Activated T-cell treated with anti-CD3 and anti-CD28 coated beads, Interleukin-2, amount 50 U/mL, for 24 hours (primary cell): Measurements from ENCODE around the gene HS6ST3.
"Not testable (repeated sequence)": the region's sequence is repeated elsewhere in the genome, so short reads cannot be mapped to it uniquely, and the experiment has no call there.

Experiments used
- DNase-seq: peaks from one replicate; pipeline ENCODE4 v3.0.0-alpha.2; 2020
- H3K27ac Mint-ChIP-seq: 2 replicates; pipeline ENCODE4 v1.8.0; 2020; ENCODE audit warnings: mild to moderate bottlenecking, mixed read lengths
- H3K27me3 Mint-ChIP-seq: 2 replicates; pipeline ENCODE4 v1.8.0; 2020; ENCODE audit warnings: mixed read lengths
- H3K36me3 Mint-ChIP-seq: 2 replicates; pipeline ENCODE4 v1.8.0; 2020; ENCODE audit warnings: low read depth, mixed read lengths
- H3K4me1 Mint-ChIP-seq: 2 replicates; pipeline ENCODE4 v1.8.0; 2020; ENCODE audit warnings: low read depth, mixed read lengths
- H3K4me3 Mint-ChIP-seq: 2 replicates; pipeline ENCODE4 v1.8.0; 2020; ENCODE audit warnings: mild to moderate bottlenecking, moderate library complexity, mixed read lengths
- H3K9me3 Mint-ChIP-seq: 2 replicates; pipeline ENCODE4 v1.8.0; 2020; ENCODE audit warnings: mixed read lengths

The HS6ST3 gene

GRCh38 chr13:96080676-96081075 lies 9.2 kb upstream of the HS6ST3 start:
- no peaks in the 10 kb centered on the region for H3K36me3 Mint-ChIP-seq
- H3K4me3 Mint-ChIP-seq = no peak overlapping the region
- H3K27me3 Mint-ChIP-seq = peaks cover 2% of the 10 kb centered on the region
- peaks cover 3% of the 10 kb centered on the region for H3K9me3 Mint-ChIP-seq
- no peaks in the 10 kb centered on the region for H3K4me1 Mint-ChIP-seq
- H3K27ac Mint-ChIP-seq = no peak overlapping the region
- DNase-seq = no peak

- H3K9me3 Mint-ChIP-seq = no peaks in the 10 kb centered on the region
- no peak overlapping the region for H3K4me3 Mint-ChIP-seq
- no peaks in the 10 kb centered on the region for H3K4me1 Mint-ChIP-seq
- H3K36me3 Mint-ChIP-seq = no peaks in the 10 kb centered on the region
- H3K27ac Mint-ChIP-seq = no peak overlapping the region
- H3K27me3 Mint-ChIP-seq = peaks cover 6% of the 10 kb centered on the region
- DNase-seq = no peak
Measured at GRCh38 chr13:96081888-96082287, 8.0 kb upstream of the HS6ST3 start.

GRCh38 chr13:96082640-96083039 lies 7.3 kb upstream of the HS6ST3 start:
- DNase-seq = no peak
- H3K4me3 Mint-ChIP-seq = no peak overlapping the region
- peaks cover 12% of the 10 kb centered on the region for H3K27me3 Mint-ChIP-seq
- no peaks in the 10 kb centered on the region for H3K4me1 Mint-ChIP-seq
- H3K27ac Mint-ChIP-seq = no peak overlapping the region
- H3K9me3 Mint-ChIP-seq = no peaks in the 10 kb centered on the region
- no peaks in the 10 kb centered on the region for H3K36me3 Mint-ChIP-seq

- H3K4me3 Mint-ChIP-seq = no peak overlapping the region
- no peaks in the 10 kb centered on the region for H3K9me3 Mint-ChIP-seq
- no peak overlapping the region for H3K27ac Mint-ChIP-seq
- peaks cover 39% of the 10 kb centered on the region for H3K27me3 Mint-ChIP-seq
- H3K36me3 Mint-ChIP-seq = no peaks in the 10 kb centered on the region
- H3K4me1 Mint-ChIP-seq = peaks cover 5% of the 10 kb centered on the region
- DNase-seq = no peak
Measured at GRCh38 chr13:96086736-96087135, 3.2 kb upstream of the HS6ST3 start.

GRCh38 chr13:96089139-96089538 lies 768 bp upstream of the HS6ST3 start:
- Mint-ChIP-seq H3K4me3 (no peak overlapping the region), H3K9me3 (no peaks in the 10 kb centered on the region), H3K36me3 (no peaks in the 10 kb centered on the region), H3K27me3 (peaks cover 60% of the 10 kb centered on the region), H3K27ac (no peak overlapping the region), H3K4me1 (peaks cover 6% of the 10 kb centered on the region)
- DNase-seq = no peak

- Mint-ChIP-seq H3K4me3 (no peak overlapping the region), H3K36me3 (no peaks in the 10 kb centered on the region), H3K4me1 (peaks cover 6% of the 10 kb centered on the region)
Measured at GRCh38 chr13:96090240-96091101, 564 bp downstream of the HS6ST3 start.

GRCh38 chr13:96091164-96092117 lies 1.5 kb downstream of the HS6ST3 start:
- peaks cover 64% of the 10 kb centered on the region for H3K27me3 Mint-ChIP-seq
- DNase-seq = peak; percentile 27

More at GRCh38 chr13:96090240-96091101, 564 bp downstream of the HS6ST3 start:
- Mint-ChIP-seq H3K27ac (no peak overlapping the region), H3K9me3 (no peaks in the 10 kb centered on the region), H3K27me3 (peaks cover 64% of the 10 kb centered on the region)
- no peak for DNase-seq

GRCh38 chr13:96093296-96094006 lies 3.5 kb downstream of the HS6ST3 start:
- H3K36me3 Mint-ChIP-seq = no peaks in the 10 kb centered on the region
- no peak for DNase-seq
- H3K27me3 Mint-ChIP-seq = peaks cover 50% of the 10 kb centered on the region
- H3K4me1 Mint-ChIP-seq = peaks cover 6% of the 10 kb centered on the region
- H3K4me3 Mint-ChIP-seq = no peak overlapping the region
- H3K9me3 Mint-ChIP-seq = no peaks in the 10 kb centered on the region
- no peak overlapping the region for H3K27ac Mint-ChIP-seq

More at GRCh38 chr13:96091164-96092117, 1.5 kb downstream of the HS6ST3 start:
- no peaks in the 10 kb centered on the region for H3K36me3 Mint-ChIP-seq
- peaks cover 6% of the 10 kb centered on the region for H3K4me1 Mint-ChIP-seq
- no peaks in the 10 kb centered on the region for H3K9me3 Mint-ChIP-seq
- no peak overlapping the region for H3K27ac Mint-ChIP-seq
- no peak overlapping the region for H3K4me3 Mint-ChIP-seq

GRCh38 chr13:96100457-96101220 lies 10.7 kb downstream of the HS6ST3 start:
- no peak for DNase-seq
- H3K4me1 Mint-ChIP-seq = no peaks in the 10 kb centered on the region
- no peak overlapping the region for H3K27ac Mint-ChIP-seq
- no peaks in the 10 kb centered on the region for H3K9me3 Mint-ChIP-seq
- no peaks in the 10 kb centered on the region for H3K36me3 Mint-ChIP-seq
- no peak overlapping the region for H3K4me3 Mint-ChIP-seq
- no peaks in the 10 kb centered on the region for H3K27me3 Mint-ChIP-seq

- peaks cover 16% of the 10 kb centered on the region for H3K9me3 Mint-ChIP-seq
- H3K36me3 Mint-ChIP-seq = no peaks in the 10 kb centered on the region
- no peak overlapping the region for H3K4me3 Mint-ChIP-seq
- no peak for DNase-seq
- H3K4me1 Mint-ChIP-seq = no peaks in the 10 kb centered on the region
- no peak overlapping the region for H3K27ac Mint-ChIP-seq
- no peaks in the 10 kb centered on the region for H3K27me3 Mint-ChIP-seq
Measured at GRCh38 chr13:96104516-96104915, 14.6 kb downstream of the HS6ST3 start.

GRCh38 chr13:96108072-96108471 lies 18.2 kb downstream of the HS6ST3 start:
- not testable (repeated sequence) for H3K27ac Mint-ChIP-seq, H3K4me1 Mint-ChIP-seq, DNase-seq, H3K27me3 Mint-ChIP-seq, H3K36me3 Mint-ChIP-seq, H3K4me3 Mint-ChIP-seq
- peaks cover 21% of the 10 kb centered on the region for H3K9me3 Mint-ChIP-seq

- H3K4me1 Mint-ChIP-seq = no peaks in the 10 kb centered on the region
- no peaks in the 10 kb centered on the region for H3K27me3 Mint-ChIP-seq
- no peak overlapping the region for H3K27ac Mint-ChIP-seq
- DNase-seq = no peak
- H3K9me3 Mint-ChIP-seq = peaks cover 21% of the 10 kb centered on the region
- no peaks in the 10 kb centered on the region for H3K36me3 Mint-ChIP-seq
- no peak overlapping the region for H3K4me3 Mint-ChIP-seq
Measured at GRCh38 chr13:96109125-96109524, 19.2 kb downstream of the HS6ST3 start.

GRCh38 chr13:96112936-96113335 lies 23.0 kb downstream of the HS6ST3 start:
- Mint-ChIP-seq H3K4me3 (no peak overlapping the region), H3K4me1 (no peaks in the 10 kb centered on the region), H3K27me3 (no peaks in the 10 kb centered on the region), H3K9me3 (peaks cover 15% of the 10 kb centered on the region), H3K27ac (no peak overlapping the region), H3K36me3 (no peaks in the 10 kb centered on the region)
- DNase-seq = no peak

- not testable (repeated sequence) for H3K9me3 Mint-ChIP-seq, H3K4me3 Mint-ChIP-seq, DNase-seq, H3K4me1 Mint-ChIP-seq, H3K27ac Mint-ChIP-seq, H3K36me3 Mint-ChIP-seq, H3K27me3 Mint-ChIP-seq
Measured at GRCh38 chr13:96115368-96115767, 25.5 kb downstream of the HS6ST3 start.
